Activated CD8-positive, alpha-beta T cell treated with anti-CD3 and anti-CD28 coated beads, Interleukin-2, amount 10 ng/mL, durations not matched to agents 7 days and 5 days (primary cell): ENCODE measurements around the gene BANF1. TPM values are rescaled to one million over a fixed set of nuclear protein-coding genes. Genes with fewer than 3 reads are reported as not detected.

Source experiments
- ATAC-seq: fragments of 150-1000 bp; cut with Tn5 transposase; one replicate; pipeline ENCODE4 v1.10.0; 2021; ENCODE audit warnings: moderate library complexity
- CTCF ChIA-PET: fragments of 350-600 bp; sonication (Branson Sonifier 250); formaldehyde crosslinking; loops from one replicate; lab custom pipeline; 2021; ENCODE audit warnings: antibody characterized with exemption; lab: Charles Lee
- POLR2A ChIA-PET: fragments of 350-600 bp; sonication (Branson Sonifier 250); formaldehyde crosslinking; loops from one replicate; lab custom pipeline; 2021; ENCODE audit warnings: antibody characterized with exemption; lab: Charles Lee
- DNase-seq: peaks from one replicate; pipeline ENCODE4 v3.0.0-alpha.2; 2020
- H3K27ac Mint-ChIP-seq: one replicate; pipeline ENCODE4 v1.8.0; 2021; ENCODE audit warnings: mild to moderate bottlenecking, mixed read lengths
- H3K27me3 Mint-ChIP-seq: one replicate; pipeline ENCODE4 v1.8.0; 2021; ENCODE audit warnings: low read depth, mixed read lengths
- H3K36me3 Mint-ChIP-seq: one replicate; pipeline ENCODE4 v1.8.0; 2021; ENCODE audit warnings: low read depth, mixed read lengths
- H3K4me1 Mint-ChIP-seq: one replicate; pipeline ENCODE4 v1.8.0; 2021; ENCODE audit warnings: low read depth, mixed read lengths
- H3K4me3 Mint-ChIP-seq: one replicate; pipeline ENCODE4 v1.8.0; 2021; ENCODE audit warnings: mild to moderate bottlenecking, mixed read lengths
- H3K9me3 Mint-ChIP-seq: one replicate; pipeline ENCODE4 v1.8.0; 2022; ENCODE audit warnings: mixed read lengths; ENCODE audit not compliant: insufficient read depth
- total RNA-seq, 2 experiments: library from RNA; stranded (reverse); gene quantifications; one replicate each; pipeline ENCODE4 v1.2.3, GENCODE V29; 2021

Gene BANF1, protein sequence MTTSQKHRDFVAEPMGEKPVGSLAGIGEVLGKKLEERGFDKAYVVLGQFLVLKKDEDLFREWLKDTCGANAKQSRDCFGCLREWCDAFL
- 100 to 1,000 TPM; 290 to 298 TPM for total RNA-seq

DNA sequence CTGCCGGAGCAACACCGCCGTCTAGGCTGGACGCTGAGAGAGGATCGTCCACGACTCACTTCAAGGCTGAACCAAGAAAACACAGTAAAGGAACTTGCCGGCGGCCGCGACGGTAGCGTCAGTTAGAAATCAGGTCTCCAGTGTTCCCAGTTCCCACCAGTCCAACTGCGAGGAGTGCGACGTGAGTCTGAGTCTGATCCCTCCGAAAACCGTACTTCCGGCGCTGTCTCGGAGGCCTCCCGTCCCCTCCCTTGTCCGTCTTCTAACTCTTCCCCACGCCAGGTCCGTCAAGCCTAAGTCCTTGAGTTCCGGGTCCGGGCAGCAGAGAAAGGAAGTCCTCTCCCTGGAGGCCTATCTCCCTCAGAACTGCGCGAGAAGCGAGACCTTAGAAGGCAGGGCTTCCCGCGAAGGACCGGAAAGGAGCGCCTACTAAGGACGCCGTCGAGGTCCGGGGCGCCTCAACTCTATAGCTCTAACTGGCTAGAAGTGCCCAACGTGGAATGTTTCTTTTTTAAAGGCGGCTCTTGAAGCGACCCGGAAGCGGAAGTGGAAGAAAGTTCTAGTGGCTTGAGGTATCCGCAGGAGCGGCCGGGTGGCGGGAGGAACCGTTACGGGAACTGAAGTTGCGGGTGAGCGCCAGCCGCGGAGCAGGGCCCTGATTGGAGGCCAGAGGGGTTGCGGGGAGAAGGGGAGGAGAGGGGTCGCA lies at the start of gene BANF1, which contains the start of gene EIF1AD:
Gene BANF1 (plus strand): TSS at position 562 of the 706 bp plus-strand sequence. CDS start 748 bp downstream, outside the sequence.
Gene EIF1AD (minus strand): TSS at position 216 of the 706 bp plus-strand sequence. CDS start 1,768 bp downstream, outside the sequence.
- Mint-ChIP-seq H3K4me3 (peak within 1 kb of the TSS; percentile 96), H3K9me3 (no peaks in the 10 kb centered on the region), H3K4me1 (peaks cover 46% of the 10 kb centered on the region), H3K27me3 (no peaks in the 10 kb centered on the region), H3K36me3 (peaks cover 69% of the 10 kb centered on the region), H3K27ac (peak within 1 kb of the TSS; percentile 98)
- ChIA-PET CTCF (interaction anchor here (0.7 to 1.5 kb wide), 12 partner anchors 10 to 297 kb away, joined by 3 to 15 read pairs (median 4); partner anchors contain the start of genes CCDC85B, FIBP, MUS81 and SF3B2), POLR2A (interaction anchor here (0.6 to 1.9 kb wide), 25 partner anchors 10 to 502 kb away, joined by 3 to 9 read pairs (median 4); partner anchors contain the start of genes CCDC85B, CST6, FIBP and KAT5)
- DNase-seq: peak; percentile 97
- peak; percentile 95 for ATAC-seq

DNA sequence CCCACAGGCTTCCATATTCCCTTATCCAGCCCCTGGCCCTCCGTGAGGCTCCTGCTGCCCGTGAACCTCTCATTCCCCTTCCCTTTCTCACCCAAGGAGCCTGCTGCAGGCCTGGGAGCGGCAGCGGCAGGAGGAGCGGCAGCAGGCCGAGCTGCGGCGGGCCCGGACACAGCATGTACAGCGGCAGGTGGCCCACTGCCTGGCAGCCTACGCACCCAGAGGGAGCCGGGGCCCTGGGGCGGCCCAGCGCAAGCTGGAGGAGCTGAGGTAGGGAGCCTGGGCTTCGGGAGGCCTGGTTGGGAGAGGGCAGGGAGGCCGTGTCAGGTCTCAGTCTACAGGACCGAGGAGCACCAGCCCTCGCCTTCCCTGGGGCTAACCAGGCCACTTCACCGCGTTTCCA lies 48.8 kb upstream of the BANF1 start:
- Mint-ChIP-seq H3K27ac (no peak overlapping the region), H3K4me3 (no peak overlapping the region), H3K27me3 (peaks cover 7% of the 10 kb centered on the region), H3K4me1 (peaks cover 22% of the 10 kb centered on the region), H3K9me3 (no peaks in the 10 kb centered on the region), H3K36me3 (no peaks in the 10 kb centered on the region)
- ChIA-PET POLR2A (interaction anchor here (1.0 kb wide), 1 partner anchor 54 kb away, joined by 3 read pairs; the partner anchor contains the start of gene FOSL1), CTCF (no interaction called here)
- ATAC-seq (no peak), DNase-seq (no peak)

DNA sequence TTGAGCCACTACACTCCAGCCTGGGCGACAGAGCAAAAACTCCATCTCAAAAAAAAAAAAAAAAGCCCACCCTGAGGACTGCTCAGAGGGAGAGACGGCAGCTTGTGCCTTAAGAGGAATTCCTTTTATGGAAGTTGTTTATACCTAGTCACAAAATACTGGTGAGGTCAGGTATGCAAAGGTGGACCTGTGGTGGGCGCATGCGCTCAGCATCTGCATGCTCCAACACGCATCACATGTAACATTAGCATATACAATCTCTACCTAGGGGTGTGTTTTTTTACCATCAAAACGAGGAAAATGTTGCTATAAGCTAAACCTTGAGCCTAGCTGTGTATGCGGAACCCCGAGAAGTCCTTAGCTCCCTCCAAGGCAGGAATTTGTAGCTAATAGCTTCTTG lies 47.5 kb upstream of the BANF1 start:
- POLR2A ChIA-PET: interaction anchor here (1.4 kb wide), 1 partner anchor 52 kb away, joined by 4 read pairs; no protein-coding TSS in a partner anchor

DNA sequence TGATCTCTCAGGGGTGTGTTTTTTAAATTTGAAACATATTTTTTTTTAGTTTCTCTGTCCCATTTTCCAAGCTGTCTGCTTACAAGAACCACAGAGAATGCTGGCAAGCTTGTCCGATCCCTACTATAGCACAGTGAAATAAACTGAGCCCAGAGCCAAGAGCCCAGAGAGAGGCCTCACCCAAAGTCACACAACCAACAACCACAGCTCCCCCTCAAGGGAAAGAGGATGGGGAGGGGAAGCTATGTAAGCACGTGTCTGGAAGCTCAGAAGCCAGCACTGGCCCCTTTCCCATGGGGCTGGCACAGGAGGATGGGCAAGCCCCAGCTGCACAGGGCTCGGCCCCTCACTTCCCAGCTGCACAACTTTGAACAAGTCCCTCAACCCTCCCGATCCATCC lies 44.0 kb upstream of the BANF1 start:
- Mint-ChIP-seq H3K36me3 (peaks cover 11% of the 10 kb centered on the region), H3K9me3 (no peaks in the 10 kb centered on the region), H3K4me3 (no peak overlapping the region), H3K27me3 (no peaks in the 10 kb centered on the region), H3K4me1 (peaks cover 48% of the 10 kb centered on the region), H3K27ac (peak overlapping the region; percentile 32)
- ChIA-PET CTCF (interaction anchor here (0.7 to 6.0 kb wide), 5 partner anchors 30 to 98 kb away, joined by 3 to 35 read pairs (median 4); partner anchors contain the start of genes CCDC85B, FIBP and MUS81), POLR2A (interaction anchor here (0.5 to 0.8 kb wide), 2 partner anchors 68 to 1099 kb away, joined by 3 read pairs; partner anchors contain the start of gene CCDC85B)
- ATAC-seq (no peak), DNase-seq (no peak)

More for the DNA sequence above, 47.5 kb upstream of the BANF1 start:
- no peak overlapping the region for H3K27ac Mint-ChIP-seq
- H3K4me3 Mint-ChIP-seq: no peak overlapping the region
- H3K9me3 Mint-ChIP-seq: no peaks in the 10 kb centered on the region
- DNase-seq (no peak), ATAC-seq (no peak)
- CTCF ChIA-PET: interaction anchor here (1.1 to 1.4 kb wide), 3 partner anchors 23 to 67 kb away, joined by 3 to 7 read pairs (median 6); partner anchors contain the start of gene FIBP
- H3K27me3 Mint-ChIP-seq: peaks cover 5% of the 10 kb centered on the region
- peaks cover 24% of the 10 kb centered on the region for H3K4me1 Mint-ChIP-seq
- H3K36me3 Mint-ChIP-seq: no peaks in the 10 kb centered on the region

DNA sequence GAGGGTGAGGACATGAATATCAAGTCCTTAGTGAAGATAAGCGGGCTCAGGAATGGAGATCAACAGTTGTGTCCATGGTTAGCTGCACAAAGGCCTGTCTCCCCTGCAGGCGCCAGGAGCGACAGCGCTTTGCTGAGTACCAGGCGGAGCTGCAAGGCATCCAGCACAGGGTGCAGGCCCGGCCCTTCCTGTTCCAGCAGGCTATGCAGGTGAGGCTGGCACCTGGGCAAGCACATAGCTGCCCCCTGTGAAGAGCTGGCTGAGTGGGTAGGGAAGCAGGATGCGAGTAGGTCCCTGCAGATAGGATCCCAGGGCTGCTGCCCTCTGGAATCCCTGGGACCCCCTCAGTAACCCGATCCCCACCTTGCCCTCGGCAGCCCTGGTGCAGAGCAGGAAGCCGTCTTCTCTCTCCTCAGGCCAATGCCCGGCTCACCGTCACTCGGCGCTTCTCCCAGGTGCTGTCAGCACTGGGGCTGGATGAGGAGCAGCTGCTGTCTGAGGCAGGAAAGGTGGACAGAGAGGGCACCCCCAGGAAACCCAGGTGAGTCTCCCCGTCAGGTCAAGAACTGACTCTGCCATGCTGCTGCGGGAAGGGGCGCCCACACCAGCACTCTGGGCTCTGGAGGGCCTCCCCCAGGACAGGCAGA lies 43.4 kb upstream of the BANF1 start:
- POLR2A ChIA-PET: interaction anchor here (0.8 to 1.1 kb wide), 2 partner anchors 30 to 68 kb away, joined by 3 read pairs; partner anchors contain the start of gene CCDC85B
- no peak overlapping the region for H3K27ac Mint-ChIP-seq

DNA sequence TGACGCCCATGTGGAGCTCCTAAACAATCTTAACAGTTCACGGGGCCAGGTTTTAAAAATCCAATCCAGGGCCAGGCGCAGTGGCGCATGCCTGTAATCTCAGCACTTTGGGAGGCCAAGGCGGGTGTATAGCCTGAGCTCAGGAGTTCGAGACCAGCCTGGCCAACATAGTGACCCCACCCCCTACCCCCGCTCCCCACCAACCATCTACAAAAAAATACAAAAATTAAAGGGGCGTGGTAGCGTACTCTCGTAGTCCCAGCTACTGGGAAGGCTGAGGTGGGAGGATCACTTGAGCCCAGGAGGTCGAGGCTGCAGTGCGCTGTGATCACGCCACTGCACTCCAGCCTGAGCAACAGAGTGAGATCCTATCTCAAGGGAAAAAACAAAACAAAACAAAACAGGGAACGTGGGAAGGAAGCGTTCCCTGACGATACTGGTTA lies 41.5 kb upstream of the BANF1 start:
- peak overlapping the region; percentile 94 for H3K4me3 Mint-ChIP-seq
- ChIA-PET CTCF (interaction anchor here (1.1 to 6.0 kb wide), 5 partner anchors 29 to 181 kb away, joined by 3 to 35 read pairs (median 4); partner anchors contain the start of genes CCDC85B and MUS81), POLR2A (interaction anchor here (0.9 to 2.0 kb wide), 5 partner anchors 20 to 72 kb away, joined by 3 to 10 read pairs (median 3); partner anchors contain the start of genes CCDC85B and FIBP)
- H3K27me3 Mint-ChIP-seq: no peaks in the 10 kb centered on the region
- peaks cover 60% of the 10 kb centered on the region for H3K4me1 Mint-ChIP-seq
- H3K36me3 Mint-ChIP-seq: peaks cover 30% of the 10 kb centered on the region
- peak overlapping the region; percentile 95 for H3K27ac Mint-ChIP-seq
- ATAC-seq (peak; percentile 2), DNase-seq (no peak)
- no peaks in the 10 kb centered on the region for H3K9me3 Mint-ChIP-seq

More for the DNA sequence above, 43.4 kb upstream of the BANF1 start:
- no peak for ATAC-seq
- CTCF ChIA-PET: interaction anchor here (0.7 to 6.0 kb wide), 5 partner anchors 30 to 99 kb away, joined by 3 to 35 read pairs (median 4); partner anchors contain the start of genes CCDC85B, FIBP and MUS81
- Mint-ChIP-seq H3K36me3 (peaks cover 15% of the 10 kb centered on the region), H3K4me3 (no peak overlapping the region), H3K9me3 (no peaks in the 10 kb centered on the region), H3K4me1 (peaks cover 53% of the 10 kb centered on the region), H3K27me3 (no peaks in the 10 kb centered on the region)
- no peak for DNase-seq

DNA sequence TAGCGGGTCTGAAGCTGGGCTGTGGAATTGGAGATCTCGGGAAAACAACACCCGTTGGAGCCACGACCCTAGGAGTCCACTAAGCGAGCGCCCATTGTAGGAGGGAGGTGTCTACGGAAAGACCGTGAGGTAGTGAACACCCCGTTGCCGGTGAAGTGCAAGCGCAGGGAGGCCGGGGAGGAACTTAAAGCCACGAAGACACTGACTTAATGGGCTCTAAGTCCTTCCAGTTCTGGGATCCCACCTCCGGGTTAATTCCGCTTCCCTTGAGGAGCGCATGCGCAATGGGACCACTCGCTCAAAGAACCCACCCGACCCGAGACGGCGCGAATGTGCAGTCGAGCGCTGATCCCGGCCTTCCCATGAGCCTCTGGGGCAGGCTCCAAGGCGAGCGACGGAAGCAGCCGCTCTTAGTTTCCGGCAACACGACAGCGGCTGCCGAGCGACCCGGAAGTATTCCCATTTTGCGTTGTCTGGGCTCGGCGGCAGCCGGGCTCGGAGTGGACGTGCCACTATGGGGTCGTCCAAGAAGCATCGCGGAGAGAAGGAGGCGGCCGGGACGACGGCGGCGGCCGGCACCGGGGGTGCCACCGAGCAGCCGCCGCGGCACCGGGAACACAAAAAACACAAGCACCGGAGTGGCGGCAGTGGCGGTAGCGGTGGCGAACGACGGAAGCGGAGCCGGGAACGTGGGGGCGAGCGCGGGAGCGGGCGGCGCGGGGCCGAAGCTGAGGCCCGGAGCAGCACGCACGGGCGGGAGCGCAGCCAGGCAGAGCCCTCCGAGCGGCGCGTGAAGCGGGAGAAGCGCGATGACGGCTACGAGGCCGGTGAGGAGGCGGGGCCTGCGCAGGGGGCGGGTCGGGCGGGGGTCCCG lies 40.8 kb upstream of the BANF1 start, which contains the start of gene SART1:
Gene SART1 (plus strand): TSS at position 468 of the 874 bp plus-strand sequence. CDS start 47 bp downstream, at position 515.
- ChIA-PET POLR2A (interaction anchor here (0.6 to 2.0 kb wide), 9 partner anchors 21 to 402 kb away, joined by 3 to 10 read pairs (median 3); partner anchors contain the start of genes CCDC85B, FIBP and MUS81), CTCF (interaction anchor here (1.1 to 6.0 kb wide), 6 partner anchors 24 to 182 kb away, joined by 3 to 35 read pairs (median 4); no protein-coding TSS in a partner anchor)
- no peaks in the 10 kb centered on the region for H3K27me3 Mint-ChIP-seq
- H3K9me3 Mint-ChIP-seq: no peaks in the 10 kb centered on the region
- H3K4me3 Mint-ChIP-seq: peak within 1 kb of the TSS; percentile 94
- peaks cover 58% of the 10 kb centered on the region for H3K4me1 Mint-ChIP-seq
- H3K36me3 Mint-ChIP-seq: peaks cover 33% of the 10 kb centered on the region
- DNase-seq (peak; percentile 98), ATAC-seq (peak; percentile 94)
- peak within 1 kb of the TSS; percentile 95 for H3K27ac Mint-ChIP-seq

DNA sequence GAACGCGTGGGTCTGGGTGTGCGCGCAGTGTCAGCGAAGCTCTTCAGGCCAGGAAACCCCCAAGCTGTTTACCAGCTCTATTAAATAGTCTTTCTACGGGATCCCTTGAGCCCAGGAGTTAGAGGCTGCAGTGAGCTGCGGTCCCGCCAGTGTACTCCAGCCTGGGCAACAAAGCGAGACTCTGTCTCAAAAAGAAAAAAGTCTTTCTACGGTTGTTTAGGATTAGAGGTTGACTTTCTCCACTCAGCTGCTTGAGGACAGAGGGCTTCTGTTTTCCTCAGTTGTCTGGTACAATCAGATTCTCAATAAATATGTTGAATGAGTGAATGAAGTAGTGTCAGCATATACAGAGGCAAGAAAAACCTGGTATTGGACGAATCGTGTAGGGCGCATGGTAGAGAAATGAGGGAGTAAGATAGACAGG lies 40.1 kb upstream of the BANF1 start:
- Mint-ChIP-seq H3K27ac (peak overlapping the region; percentile 95), H3K36me3 (peaks cover 36% of the 10 kb centered on the region), H3K4me3 (peak overlapping the region; percentile 94), H3K9me3 (no peaks in the 10 kb centered on the region), H3K4me1 (peaks cover 51% of the 10 kb centered on the region), H3K27me3 (no peaks in the 10 kb centered on the region)
- peak; percentile 20 for ATAC-seq
- DNase-seq: no peak
- CTCF ChIA-PET: interaction anchor here (1.1 to 6.0 kb wide), 5 partner anchors 23 to 182 kb away, joined by 3 to 35 read pairs (median 4); no protein-coding TSS in a partner anchor
- POLR2A ChIA-PET: interaction anchor here (0.6 to 1.3 kb wide), 5 partner anchors 72 to 401 kb away, joined by 3 to 8 read pairs (median 5); partner anchors contain the start of genes CCDC85B, FIBP and MUS81

DNA sequence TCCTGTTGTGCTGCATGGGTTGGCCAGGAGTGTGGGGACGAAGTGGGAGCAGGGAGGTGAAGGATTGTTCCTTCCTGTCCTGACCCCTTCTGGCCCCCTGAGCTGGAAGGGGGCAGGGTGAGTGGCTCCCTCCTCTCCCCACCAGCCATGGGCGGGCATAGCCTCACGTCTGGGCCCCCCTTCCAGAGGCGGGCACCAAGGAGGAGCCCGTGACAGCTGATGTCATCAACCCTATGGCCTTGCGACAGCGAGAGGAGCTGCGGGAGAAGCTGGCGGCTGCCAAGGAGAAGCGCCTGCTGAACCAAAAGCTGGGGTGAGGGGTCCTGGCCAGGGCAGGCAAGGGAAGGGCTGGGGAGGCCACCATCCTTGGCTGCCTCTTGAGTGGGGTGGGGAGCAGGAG lies 37.4 kb upstream of the BANF1 start:
- Mint-ChIP-seq H3K27ac (no peak overlapping the region), H3K4me3 (no peak overlapping the region), H3K9me3 (no peaks in the 10 kb centered on the region), H3K4me1 (peaks cover 38% of the 10 kb centered on the region), H3K27me3 (no peaks in the 10 kb centered on the region), H3K36me3 (peaks cover 51% of the 10 kb centered on the region)
- ChIA-PET POLR2A (interaction anchor here (0.6 to 1.3 kb wide), 3 partner anchors 12 to 161 kb away, joined by 3 to 5 read pairs (median 3); partner anchors contain the start of gene CCDC85B), CTCF (no interaction called here)
- DNase-seq: no peak
- ATAC-seq: no peak
